Thoracic aorta (tissue), 2 donors: ENCODE measurements around the gene DDR2. TPM values are rescaled to one million over a fixed set of nuclear protein-coding genes. Genes with fewer than 3 reads are reported as not detected.

ENCODE experiments used
- ATAC-seq: fragments of 150-250 bp; one replicate; pipeline ENCODE4 v1.8.0; 2017; ENCODE audit warnings: low read depth; ENCODE audit not compliant: insufficient number of reproducible peaks, low FRiP score
- DNase-seq: peaks from one replicate; pipeline ENCODE4 v3.0.0-alpha.2; 2020; ENCODE audit warnings: low spot score
- H3K27ac ChIP-seq, 2 donors: fragments of 200-600 bp; sonication (generic); 1 replicate in 1 of 2; 2 replicates in 1 of 2; pipeline ENCODE4 v1.5.1; 2016; ENCODE audit warnings: mild to moderate bottlenecking in 2 of 2, moderate library complexity in 2 of 2
- H3K27me3 ChIP-seq: fragments of 200-600 bp; sonication (generic); replicated peaks from 2 replicates; pipeline ENCODE4 v1.6.0; 2016; ENCODE audit warnings: mild to moderate bottlenecking; ENCODE audit not compliant: insufficient read depth
- H3K36me3 ChIP-seq: fragments of 200-600 bp; sonication (generic); one replicate; pipeline ENCODE4 v1.5.1; 2016
- H3K4me1 ChIP-seq, 2 donors: fragments of 200-600 bp; sonication (generic); 1 replicate in 1 of 2; 2 replicates in 1 of 2; pipeline versions ENCODE4 v1.5.1 to v1.6.0; 2016; ENCODE audit warnings: low read depth in 2 of 2, mild to moderate bottlenecking in 1 of 2; ENCODE audit not compliant: control insufficient read depth in 1 of 2
- H3K4me3 ChIP-seq: fragments of 200-600 bp; sonication (generic); 2 replicates; pipeline ENCODE4 v1.5.1; 2016; ENCODE audit warnings: mild to moderate bottlenecking
- H3K9me3 ChIP-seq: fragments of 200-600 bp; sonication (generic); 2 replicates; pipeline ENCODE4 v1.5.1; 2016
- total RNA-seq, 2 donors: library from RNA; depleted of rRNA; stranded (reverse); fragments of >200 nt; gene quantifications; one replicate each; pipeline versions ENCODE4 v1.1.0 to v1.2.3, GENCODE V29; 2016
- TF ChIP-seq, protein P1 (sequence below): fragments of 200-600 bp; sonication (generic); IDR thresholded peaks from one replicate; pipeline ENCODE4 v1.5.1; 2019; ENCODE audit warnings: antibody characterized with exemption

DDR2 gene
- total RNA-seq, 2 donors from 2014 or later: 133 to 144 TPM

DNA sequence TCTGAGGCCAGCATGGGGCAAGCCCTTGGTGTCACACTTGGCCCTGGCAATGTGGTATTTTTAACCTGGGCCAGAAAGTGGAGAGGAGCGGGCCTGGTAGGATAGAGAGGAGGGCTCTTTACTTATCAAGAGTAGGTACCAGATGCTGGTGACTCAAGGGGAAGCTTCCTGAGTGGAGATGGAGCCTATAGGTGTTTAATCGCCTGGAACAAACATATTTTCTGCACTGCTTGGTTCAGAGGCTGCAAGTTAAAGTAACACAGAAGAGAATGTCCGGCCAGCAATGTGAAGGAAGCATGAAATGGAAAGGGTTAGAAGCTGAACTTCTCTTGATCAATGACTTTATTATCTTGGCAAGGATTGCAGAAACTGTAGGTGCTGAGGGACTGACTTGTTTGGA lies 74.3 kb downstream of the DDR2 start:
- no peaks in the 10 kb centered on the region for H3K9me3 ChIP-seq
- H3K36me3 ChIP-seq: no peaks in the 10 kb centered on the region
- H3K4me1 ChIP-seq: peaks cover 8 to 31% of the 10 kb centered on the region in 2 donors
- no peaks in the 10 kb centered on the region for H3K27me3 ChIP-seq
- ATAC-seq (no peak), DNase-seq (no peak)
- H3K4me3 ChIP-seq: no peak overlapping the region
- H3K27ac ChIP-seq: no peak overlapping the region
- TF ChIP-seq, protein P1, sequence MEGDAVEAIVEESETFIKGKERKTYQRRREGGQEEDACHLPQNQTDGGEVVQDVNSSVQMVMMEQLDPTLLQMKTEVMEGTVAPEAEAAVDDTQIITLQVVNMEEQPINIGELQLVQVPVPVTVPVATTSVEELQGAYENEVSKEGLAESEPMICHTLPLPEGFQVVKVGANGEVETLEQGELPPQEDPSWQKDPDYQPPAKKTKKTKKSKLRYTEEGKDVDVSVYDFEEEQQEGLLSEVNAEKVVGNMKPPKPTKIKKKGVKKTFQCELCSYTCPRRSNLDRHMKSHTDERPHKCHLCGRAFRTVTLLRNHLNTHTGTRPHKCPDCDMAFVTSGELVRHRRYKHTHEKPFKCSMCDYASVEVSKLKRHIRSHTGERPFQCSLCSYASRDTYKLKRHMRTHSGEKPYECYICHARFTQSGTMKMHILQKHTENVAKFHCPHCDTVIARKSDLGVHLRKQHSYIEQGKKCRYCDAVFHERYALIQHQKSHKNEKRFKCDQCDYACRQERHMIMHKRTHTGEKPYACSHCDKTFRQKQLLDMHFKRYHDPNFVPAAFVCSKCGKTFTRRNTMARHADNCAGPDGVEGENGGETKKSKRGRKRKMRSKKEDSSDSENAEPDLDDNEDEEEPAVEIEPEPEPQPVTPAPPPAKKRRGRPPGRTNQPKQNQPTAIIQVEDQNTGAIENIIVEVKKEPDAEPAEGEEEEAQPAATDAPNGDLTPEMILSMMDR: no peak

DNA sequence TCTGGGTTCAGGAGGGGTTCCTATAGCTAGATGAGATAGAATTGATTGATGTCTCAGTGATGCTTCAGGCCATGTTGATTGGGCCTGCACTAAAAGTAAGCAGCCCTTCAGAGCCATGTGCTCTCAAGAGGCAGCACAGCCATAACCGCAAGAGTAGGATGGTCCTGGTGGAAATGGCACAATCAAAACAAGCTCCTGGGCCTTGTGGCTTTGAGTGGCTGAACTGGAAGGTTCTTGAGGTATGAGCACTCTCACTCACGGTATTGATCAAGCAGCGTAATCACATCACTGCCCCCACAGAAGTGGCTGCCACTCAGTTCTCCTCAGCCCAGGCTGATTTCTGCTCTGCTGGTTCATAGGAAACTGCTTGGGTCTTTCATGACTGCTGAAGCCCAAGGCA lies 76.0 kb downstream of the DDR2 start:
- no peak for DNase-seq
- H3K36me3 ChIP-seq: no peaks in the 10 kb centered on the region
- no peaks in the 10 kb centered on the region for H3K27me3 ChIP-seq
- H3K9me3 ChIP-seq: no peaks in the 10 kb centered on the region
- H3K4me3 ChIP-seq: no peak overlapping the region
- TF ChIP-seq, protein P1: no peak
- ATAC-seq: no peak
- peaks cover 8 to 41% of the 10 kb centered on the region in 2 donors for H3K4me1 ChIP-seq
- H3K27ac ChIP-seq: no peak overlapping the region

DNA sequence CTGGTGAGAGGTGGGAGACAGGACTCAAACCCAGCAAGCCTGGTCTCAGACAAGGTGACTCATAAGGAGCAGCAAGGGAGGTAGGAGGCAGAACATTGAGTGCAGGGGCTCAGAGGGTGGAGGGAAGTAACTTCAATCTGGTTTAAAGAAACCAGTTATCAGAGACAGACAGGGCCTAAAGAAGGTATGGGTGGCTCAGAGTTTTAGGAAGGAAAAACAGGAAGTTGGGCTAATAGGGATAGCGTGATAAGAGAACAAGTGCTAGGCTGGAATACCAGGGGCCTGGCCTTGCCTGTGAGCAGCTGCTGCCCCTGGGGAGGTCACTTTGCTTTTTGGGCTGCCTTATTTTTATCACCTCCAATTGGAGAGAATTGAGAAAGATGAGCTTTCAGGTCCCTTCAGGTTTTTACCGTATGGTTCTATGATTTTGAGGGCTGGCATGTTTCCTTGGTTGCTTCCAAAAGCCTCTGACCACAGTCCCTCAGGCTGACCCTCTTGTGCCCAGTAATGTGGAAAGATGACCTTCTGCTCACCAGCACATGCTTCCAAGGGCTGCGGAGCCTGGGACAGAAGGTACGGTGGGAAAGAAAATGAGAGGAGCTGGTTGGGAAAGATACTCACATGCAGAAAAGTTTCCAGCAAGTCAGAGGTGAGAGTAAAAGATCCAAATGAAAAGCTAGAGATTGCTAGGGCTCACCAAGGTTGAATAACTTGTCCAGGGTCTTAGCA lies 77.0 kb downstream of the DDR2 start:
- Histone ChIP-seq H3K27me3 (no peaks in the 10 kb centered on the region), H3K27ac (no peak overlapping the region), H3K4me3 (no peak overlapping the region), H3K36me3 (no peaks in the 10 kb centered on the region), H3K9me3 (no peaks in the 10 kb centered on the region), H3K4me1 (peaks cover 8 to 41% of the 10 kb centered on the region in 2 donors)
- DNase-seq: no peak
- ATAC-seq: no peak
- TF ChIP-seq, protein P1: no peak

DNA sequence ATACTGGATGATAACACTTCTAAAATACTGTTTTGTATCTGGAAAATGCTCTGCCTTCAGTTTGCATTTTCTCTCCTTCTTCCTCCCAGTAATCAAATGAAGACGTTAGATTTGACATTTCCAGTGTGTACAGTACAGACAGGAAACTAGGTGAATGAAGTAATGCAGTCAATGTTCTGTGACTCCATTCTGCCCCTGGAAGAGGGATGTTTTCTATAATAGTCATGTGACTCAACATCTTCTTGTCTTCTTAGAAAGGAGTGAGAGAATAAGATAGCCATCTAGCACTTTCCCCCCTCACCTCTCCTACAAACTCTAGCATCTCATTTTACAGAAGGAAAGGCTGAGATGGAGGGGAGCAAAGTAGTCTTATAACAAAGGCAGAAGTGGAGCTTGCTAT lies 77.6 kb downstream of the DDR2 start:
- ATAC-seq (no peak), DNase-seq (no peak)
- peaks cover 8 to 41% of the 10 kb centered on the region in 2 donors for H3K4me1 ChIP-seq
- TF ChIP-seq, protein P1: no peak
- H3K9me3 ChIP-seq: no peaks in the 10 kb centered on the region
- peak overlapping the region in 1 of 2 donors; percentile 37 for H3K27ac ChIP-seq
- H3K4me3 ChIP-seq: no peak overlapping the region
- H3K27me3 ChIP-seq: no peaks in the 10 kb centered on the region
- no peaks in the 10 kb centered on the region for H3K36me3 ChIP-seq

DNA sequence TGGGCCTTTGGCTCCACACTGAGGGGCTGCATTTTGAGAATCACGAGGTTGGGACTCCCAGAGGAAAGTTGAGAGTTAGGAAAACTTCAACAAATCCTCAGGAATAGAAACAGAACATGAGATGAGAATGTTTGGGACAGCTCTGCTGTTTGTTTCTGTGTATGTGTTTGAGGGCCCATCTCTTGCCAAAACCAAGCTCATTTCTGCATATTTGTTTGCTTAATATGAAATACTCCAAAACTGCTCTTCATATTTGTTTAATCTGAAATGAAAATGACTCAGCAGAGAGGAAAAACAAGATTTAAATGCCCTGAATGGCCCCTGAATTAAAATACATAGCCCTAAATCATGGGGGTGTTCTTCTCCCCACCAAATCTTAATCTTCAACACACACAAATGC lies 78.1 kb downstream of the DDR2 start:
- Histone ChIP-seq H3K4me3 (no peak overlapping the region), H3K27ac (peak overlapping the region in 1 of 2 donors; percentile 37), H3K9me3 (no peaks in the 10 kb centered on the region), H3K4me1 (peaks cover 8 to 41% of the 10 kb centered on the region in 2 donors), H3K27me3 (no peaks in the 10 kb centered on the region), H3K36me3 (no peaks in the 10 kb centered on the region)
- ATAC-seq (no peak), DNase-seq (no peak)
- TF ChIP-seq, protein P1: no peak
